GM19328 (cell line): ENCODE results near the gene OTOR.

Source experiments
- ATAC-seq: cut with Tn5 transposase; IDR thresholded peaks from one replicate; pipeline ENCODE4 v1.9.1; 2021; ENCODE audit warnings: mild to moderate bottlenecking, moderate library complexity; ENCODE audit not compliant: unreplicated experiment

Gene OTOR

DNA sequence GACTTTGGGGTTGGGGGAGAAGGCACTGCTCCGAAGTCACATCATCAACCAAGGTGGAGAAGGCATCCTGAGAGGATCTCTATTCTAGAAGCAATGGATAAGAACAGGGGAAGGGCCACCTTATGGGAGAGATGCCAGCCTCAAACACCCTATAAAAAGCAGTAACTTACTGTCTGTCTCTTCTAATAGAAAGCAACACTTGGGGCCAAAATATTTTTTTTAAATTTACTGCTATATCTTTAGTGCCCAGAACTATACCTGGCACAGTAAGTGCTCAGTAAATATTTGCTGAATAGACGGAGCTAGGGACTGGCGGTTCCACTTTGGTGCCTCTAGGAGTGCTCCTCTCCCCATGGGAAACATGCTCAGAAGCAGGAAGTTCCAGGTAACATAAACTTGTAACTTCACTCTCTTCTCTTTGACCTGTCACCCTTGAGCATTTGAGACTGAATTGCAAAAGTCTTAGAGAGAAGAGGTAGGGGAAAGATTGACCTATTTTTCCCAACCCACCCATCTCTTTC is 807 bp upstream of the OTOR start:
- ATAC-seq: no peak

DNA sequence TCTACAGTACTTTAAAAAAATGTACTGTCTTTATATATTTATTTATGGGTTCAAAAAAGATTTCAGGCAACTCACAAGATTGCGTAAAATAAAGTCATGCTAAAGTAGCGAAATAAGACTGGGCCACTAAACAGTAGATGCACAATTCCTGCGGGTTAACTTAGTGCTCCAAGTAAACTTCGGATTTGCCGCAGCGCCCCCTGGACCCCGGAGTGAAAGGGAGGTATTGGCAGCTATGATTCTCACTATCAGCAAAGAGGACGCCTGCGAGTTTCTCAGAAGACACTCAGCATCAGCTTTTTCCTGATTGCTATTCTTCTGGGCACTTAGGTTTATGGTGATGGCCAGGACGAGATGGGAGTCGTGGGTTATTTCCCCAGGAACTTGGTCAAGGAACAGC is 1.4 kb downstream of the OTOR start:
- ATAC-seq: no peak

DNA sequence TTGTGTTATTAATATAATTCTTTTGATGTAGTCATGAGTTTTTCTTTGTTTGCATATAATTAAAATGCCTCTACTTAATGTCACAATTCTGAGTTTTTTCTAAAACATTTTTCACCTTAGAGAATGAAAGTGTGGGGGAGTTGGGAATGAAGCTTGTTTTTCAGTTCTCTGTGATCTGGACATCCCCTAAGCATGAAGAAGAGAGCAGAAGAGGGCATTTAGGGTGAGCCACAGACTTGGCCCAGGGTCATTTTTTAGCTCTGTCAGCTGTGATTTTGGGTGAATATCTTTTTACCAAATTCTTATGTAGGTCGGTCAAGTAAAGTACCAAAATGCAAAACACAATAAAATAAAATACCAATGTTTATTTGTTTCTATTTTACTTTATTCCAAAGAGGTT is 3.9 kb downstream of the OTOR start:
- ATAC-seq: no peak

DNA sequence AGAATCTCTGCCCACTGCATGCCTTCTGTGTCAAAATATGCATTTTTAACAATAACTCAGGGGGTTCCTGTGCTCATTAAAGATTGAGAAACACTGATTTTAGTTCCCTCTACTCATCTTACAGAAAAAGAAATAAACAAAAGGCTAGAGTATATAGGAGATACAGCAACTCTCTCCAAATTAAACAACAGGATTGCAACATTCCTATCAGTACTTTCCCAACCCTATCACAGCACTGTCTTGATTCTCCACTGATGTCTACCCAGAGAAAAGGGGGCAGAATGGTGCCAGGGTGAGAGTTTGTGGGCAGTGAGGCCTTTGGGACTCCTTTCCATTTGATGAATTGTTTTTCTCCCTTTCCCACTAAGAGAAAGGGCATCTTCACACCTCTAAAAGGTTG is 4.7 kb downstream of the OTOR start:
- no peak for ATAC-seq

DNA sequence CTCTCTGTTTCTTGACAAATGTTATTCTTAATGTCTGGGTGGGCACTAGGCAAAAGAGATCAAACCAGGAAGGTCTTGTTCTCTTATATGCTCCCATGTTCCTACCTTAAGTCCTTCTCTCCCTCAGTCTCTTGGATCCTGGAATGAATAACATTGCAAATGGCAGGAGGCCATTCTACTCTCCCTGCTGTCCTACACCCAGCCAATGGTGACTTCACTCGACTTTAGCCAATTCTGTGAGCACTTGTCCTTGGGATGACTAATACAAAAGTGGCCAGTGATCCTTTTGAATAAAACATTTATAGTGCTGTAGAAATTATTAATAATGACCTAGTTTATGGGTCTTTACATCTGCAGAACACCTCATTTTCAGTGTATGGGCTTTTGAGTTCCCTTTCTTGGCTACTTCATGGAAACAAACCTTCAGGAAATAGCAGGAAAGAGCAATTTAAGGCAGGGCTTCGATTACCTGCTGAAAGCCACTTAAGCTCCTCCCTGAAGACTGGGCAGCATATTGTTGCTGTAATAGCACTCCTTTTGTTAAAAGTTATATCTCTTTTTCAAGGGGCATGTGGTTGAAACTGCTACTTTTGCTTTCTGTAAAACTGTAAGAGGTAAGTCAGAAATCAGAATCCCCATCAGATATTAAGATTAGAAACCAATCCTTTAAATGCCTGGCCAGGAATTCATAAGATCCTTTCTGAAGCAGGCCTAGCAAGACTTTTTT is 10.5 kb downstream of the OTOR start:
- ATAC-seq: no peak

DNA sequence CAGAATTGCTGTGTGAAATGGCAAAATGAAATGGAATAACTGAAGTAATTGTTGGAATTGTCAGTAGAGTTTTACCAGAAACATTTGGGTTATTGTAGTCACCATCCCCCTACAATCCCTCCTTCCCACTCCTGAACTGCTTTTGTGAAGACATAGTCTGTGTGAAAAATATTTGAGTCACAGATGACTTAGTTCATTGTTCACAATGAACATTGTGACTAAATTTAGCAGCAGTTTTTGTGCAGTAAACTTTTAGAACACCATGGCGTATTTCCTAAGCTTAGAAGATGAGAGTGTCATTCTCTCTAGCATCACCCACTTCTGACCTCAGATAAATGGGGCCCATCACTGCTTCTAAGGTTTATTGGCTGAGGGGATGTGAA is 11.0 kb downstream of the OTOR start:
- ATAC-seq: no peak

DNA sequence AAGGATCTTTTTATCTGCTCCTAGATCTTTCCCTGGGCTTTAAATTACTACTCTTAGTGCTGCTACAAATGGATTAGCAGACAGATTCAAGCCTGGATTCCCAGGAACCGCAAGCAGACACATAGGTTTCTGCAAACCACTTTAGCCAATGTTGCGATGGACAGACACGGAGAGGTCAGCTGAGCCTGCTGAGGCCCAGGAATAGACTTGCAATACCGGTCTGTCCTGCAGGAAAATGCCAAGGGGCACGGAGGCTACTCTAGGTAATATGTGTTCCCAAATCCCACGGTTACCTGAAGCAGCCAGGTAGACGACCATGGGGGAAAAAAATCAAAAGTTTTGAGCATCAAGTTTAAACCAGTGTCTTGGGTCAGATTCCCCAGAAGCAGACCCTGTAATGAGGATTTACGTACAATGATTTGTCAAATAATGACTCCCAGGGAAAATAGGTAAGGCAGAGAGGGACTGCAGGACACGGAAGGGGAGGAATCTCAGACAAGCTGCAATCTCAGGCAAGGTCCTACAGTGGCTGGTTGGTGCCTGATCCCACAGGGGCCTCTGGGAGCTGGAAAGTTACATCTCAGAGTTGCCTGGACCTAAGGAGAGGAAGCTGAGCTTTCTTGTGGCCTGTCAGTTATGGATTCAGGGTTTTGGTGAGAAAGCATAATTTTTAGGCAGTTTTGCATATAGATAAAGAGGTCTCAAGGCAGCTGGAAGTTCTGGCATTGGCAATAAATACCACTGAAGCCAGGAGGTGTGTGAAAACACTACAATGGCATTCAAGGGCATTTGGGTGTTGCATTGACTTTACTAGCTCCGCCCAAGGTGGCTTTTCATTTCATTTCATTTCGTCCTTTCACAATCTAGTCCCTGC is 12.5 kb downstream of the OTOR start:
- no peak for ATAC-seq

DNA sequence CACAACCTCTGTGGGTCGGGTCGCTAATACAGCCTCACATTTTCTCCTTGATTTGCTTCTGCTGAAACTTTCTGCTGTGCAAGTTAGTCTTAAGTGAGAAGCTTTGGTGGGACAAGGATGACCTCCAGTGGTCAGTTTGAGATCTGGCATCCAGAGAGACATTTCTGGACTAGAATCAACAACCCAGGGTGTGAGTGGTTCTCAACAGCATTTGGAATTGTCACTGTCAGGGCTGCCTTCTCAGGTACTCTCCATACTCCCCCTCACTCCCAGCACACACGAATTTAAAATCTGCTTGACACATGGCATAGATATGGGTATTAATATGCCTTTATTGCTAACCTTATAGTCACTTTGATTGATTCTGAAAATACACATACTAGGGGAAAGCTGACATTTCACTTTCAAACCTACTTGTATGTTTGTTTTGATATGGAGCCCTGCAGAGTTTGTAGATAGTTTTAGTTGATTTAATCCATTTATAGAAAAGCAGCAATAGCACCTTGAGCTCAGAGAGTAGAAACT is 13.2 kb downstream of the OTOR start:
- no peak for ATAC-seq

DNA sequence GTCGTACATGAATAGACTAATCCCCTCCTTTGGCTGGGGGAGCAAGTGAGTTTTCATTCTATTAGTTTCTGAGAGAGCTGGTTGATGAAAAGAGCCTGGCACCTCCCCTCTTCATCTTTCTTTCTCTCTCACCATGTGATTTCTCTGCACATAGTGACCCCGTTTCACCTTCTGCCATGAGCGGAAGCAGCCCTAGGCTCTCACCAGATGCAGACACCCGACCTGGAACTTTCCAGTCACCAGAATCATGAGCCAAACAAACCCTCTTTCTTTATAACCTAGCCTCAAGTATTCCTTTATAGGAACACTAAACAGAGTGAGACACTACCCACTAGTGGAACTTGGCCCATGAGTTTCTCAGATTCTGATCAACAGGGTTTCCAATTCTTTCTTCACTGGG is 16.4 kb downstream of the OTOR start:
- ATAC-seq: no peak

DNA sequence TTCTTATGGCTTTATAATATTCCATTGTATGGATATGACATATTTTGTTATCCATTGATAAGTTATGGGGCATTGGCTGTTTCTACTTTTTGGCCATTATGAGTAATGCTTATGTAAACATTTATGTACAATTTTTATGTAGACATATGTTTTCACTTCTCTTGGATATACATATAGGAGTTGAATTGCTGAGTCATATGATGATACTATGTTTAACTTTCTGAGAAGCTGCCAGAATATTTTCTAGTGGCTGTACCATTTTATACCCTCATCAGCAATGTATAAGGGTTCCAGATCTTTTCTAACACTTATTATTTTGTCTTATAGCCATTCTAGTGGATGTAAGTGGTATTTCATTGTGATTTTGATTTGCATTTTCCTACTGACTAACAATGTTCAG is 23.1 kb downstream of the OTOR start:
- ATAC-seq: no peak

DNA sequence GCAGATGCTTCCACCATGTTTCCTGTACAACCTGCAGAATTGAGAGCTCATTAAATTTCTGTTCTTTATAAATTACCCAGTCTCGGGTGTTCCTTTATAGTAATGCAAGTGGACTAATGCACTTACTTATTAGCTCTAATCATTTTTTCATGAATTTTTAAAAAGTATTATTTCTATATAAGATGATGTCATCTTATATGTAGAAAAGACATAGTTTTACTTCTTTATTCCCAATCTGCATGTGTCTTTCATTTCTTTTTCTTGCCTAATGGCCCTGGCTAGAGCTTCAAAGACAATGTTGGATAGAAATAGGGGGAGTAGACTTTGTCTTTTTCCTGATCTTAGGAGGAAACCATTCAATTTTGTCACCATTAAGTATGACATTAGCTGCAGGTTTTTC is 27.8 kb downstream of the OTOR start:
- no peak for ATAC-seq

DNA sequence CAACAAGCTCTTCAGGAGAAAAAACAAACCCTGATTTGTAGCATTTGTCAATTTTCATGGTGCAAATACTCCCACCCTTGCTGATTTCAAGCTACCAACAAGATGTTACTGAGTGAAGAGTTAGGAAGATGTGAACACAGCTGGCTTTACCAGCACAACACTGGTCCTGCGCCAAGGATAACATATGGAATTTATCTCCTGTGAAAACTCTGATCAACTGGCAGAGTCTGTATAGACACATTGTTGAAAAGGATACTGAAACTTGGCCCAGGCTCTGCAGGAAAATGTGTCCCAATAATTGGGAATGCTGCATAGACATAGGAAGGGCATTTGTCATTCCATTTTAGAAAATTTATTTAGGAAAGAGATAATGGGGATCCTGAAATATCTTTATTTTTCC is 29.0 kb downstream of the OTOR start:
- no peak for ATAC-seq

DNA sequence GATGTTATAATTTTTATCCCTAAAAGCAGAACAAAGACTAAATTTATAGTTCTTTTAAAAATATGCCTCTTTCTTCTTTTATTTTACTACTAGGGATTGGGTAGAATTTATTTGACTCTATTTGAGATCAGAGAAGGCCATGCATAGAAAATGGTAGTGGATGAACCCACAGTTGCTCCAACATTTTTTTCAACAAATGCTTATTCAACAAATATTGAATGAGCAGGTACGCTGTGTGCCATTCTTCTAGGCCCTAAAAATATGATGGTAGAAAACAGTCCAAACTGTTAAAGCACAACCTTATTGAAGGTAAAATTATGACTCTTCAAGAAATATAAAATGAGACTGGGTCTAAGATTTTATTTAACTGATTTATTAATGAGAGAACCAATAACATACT is 30.0 kb downstream of the OTOR start:
- ATAC-seq: no peak

DNA sequence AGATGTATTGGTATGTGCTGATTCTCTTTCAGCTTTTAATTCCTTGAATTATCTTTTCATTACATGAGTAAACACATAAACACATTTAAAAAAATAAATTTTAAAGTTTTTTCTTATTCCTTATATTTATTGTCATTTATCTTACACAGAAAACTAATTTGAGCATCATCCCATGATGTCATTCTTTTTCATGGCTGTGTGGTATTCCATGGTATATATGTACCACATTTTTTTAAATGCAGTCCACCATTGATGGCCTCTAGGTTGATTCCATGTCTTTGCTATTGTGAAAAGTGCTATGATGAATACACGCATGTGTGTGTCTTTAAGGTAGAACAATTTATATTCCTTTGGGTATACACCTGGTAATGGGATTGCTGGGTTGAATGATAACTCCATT is 33.3 kb downstream of the OTOR start:
- ATAC-seq: no peak

DNA sequence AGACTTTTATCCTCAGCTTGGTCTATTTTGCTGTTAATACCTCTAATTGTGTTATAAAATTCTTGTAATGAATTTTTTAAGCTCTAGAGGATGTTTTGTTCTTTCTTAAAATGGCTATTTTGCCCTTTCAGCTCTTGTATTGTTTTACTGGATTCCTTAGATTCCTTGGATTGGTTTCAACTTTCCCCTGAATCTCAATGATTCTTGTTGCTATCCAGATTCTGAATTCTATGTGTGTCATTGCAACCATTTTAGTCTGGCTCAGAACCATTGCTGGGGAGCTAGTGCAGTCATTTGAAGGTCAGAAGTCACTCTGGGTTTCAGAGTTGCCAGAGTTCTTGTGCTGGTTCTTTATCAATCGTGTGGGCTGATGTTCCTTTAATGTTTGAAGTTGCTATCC is 37.1 kb downstream of the OTOR start:
- ATAC-seq: no peak
